ENCODE data around the gene SLIT1.
"Not testable (repeated sequence)": the region's sequence is repeated elsewhere in the genome, so short reads cannot be mapped to it uniquely, and the experiment has no call there.

Gene SLIT1

DNA sequence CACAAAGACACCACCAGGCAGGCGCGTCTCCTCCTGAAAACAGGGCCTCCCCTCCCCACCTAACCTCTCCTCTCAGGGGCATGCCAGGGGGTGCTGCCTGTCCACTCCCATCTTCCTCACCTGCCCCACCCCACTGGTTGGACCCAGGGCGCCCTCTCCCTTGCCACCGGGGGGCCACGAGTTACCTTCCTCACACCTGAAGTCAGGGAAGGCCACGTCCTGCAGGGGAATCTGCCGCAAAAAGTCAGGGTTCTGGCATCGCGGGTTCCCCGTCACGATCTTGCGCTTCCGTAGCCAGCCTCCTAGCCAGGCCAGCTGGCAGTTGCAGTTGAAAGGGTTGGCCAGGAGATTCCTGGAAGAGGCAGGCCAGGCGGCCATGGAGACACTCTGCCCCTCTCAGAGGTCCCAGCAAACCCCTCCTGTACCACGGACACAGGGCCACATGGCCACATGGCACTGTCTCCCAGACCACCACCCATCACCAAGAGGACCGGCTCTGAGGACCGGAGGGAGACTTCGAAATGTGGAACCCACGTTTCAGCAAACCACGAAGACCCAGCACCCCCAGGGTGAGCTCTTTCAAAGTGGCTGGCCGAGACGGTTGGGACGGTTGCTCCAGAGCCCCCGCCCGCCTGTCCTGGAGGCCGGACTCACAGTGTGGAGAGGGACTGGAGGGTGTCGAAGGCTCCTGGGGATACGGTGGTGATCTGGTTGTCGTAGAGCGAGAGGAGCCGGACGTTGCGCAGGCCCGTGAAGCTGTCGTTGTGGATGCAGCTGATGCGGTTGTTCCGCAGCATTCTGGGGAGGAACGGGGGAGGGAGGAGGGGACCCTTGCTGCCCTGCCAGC is 142.8 kb downstream of the SLIT1 start:
- no peaks in the 10 kb centered on the region for H3K36me3 ChIP-seq (ENCODE audit: control insufficient read depth, low read depth, low read length)
- no peak overlapping the region for H3K9ac ChIP-seq (ENCODE audit: low read length)
- H3K27me3 ChIP-seq (ENCODE audit: control insufficient read depth, insufficient read depth, low read length) = no peaks in the 10 kb centered on the region
- H3K4me3 ChIP-seq (ENCODE audit: low read length) = no peak overlapping the region
- H3K9me3 ChIP-seq (ENCODE audit: control insufficient read depth, low read depth, low read length) = no peaks in the 10 kb centered on the region
- H3K4me1 ChIP-seq (ENCODE audit: control insufficient read depth, low read depth, low read length) = no peaks in the 10 kb centered on the region
- H3K27ac ChIP-seq (ENCODE audit: low read length) = no peak overlapping the region

GRCh38 chr10:97042081-97042480 is 143.7 kb downstream of the SLIT1 start:
- H3K4me3 ChIP-seq (ENCODE audit: low read length) = no peak overlapping the region
- no peaks in the 10 kb centered on the region for H3K4me1 ChIP-seq (ENCODE audit: control insufficient read depth, low read depth, low read length)
- H3K36me3 ChIP-seq (ENCODE audit: control insufficient read depth, low read depth, low read length) = no peaks in the 10 kb centered on the region
- no peak overlapping the region for H3K9ac ChIP-seq (ENCODE audit: low read length)
- no peaks in the 10 kb centered on the region for H3K27me3 ChIP-seq (ENCODE audit: control insufficient read depth, insufficient read depth, low read length)
- H3K27ac ChIP-seq (ENCODE audit: low read length) = no peak overlapping the region
- no peaks in the 10 kb centered on the region for H3K9me3 ChIP-seq (ENCODE audit: control insufficient read depth, low read depth, low read length)

DNA sequence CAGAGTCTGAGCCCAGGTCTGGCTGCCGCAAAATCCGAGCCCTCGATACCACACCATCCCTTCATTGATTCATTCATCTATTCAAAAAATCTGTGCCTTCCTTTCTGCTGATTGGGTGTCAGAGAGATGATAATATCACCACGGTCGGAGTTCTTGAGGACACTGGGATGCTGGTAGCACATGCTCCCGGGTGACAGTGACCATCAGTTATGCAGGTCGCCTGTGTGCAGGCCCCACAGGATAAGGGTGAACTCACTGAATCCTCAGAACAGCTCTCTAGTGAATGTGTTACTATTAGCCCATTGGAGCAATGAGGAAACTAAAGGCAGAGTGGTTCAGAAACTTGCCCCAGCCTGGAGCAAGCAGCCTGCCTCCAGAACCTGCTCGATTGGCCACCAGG is 145.1 kb downstream of the SLIT1 start:
- no peaks in the 10 kb centered on the region for H3K9me3 ChIP-seq (ENCODE audit: control insufficient read depth, low read depth, low read length)
- H3K27ac ChIP-seq (ENCODE audit: low read length) = no peak overlapping the region
- H3K4me1 ChIP-seq (ENCODE audit: control insufficient read depth, low read depth, low read length) = no peaks in the 10 kb centered on the region
- H3K9ac ChIP-seq (ENCODE audit: low read length) = no peak overlapping the region
- no peaks in the 10 kb centered on the region for H3K27me3 ChIP-seq (ENCODE audit: control insufficient read depth, insufficient read depth, low read length)
- H3K36me3 ChIP-seq (ENCODE audit: control insufficient read depth, low read depth, low read length) = no peaks in the 10 kb centered on the region
- no peak overlapping the region for H3K4me3 ChIP-seq (ENCODE audit: low read length)

DNA sequence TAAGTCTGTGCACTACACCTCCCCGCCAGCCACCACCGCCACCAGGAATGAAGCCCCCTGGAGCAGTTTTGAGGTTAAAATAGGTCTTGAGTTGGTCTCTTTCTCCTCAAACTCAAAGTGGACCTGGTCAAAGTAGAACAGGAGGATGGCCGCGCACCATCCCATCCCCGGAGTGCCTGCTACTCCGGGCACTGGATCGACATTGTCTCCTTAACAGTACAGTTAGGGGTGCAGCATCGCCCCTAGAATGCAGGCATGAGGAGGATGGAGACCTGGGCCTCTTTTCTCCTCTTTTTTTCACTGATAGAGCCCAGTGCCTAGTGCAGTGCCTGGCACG is 145.5 kb downstream of the SLIT1 start:
- Histone ChIP-seq H3K36me3 (ENCODE audit: control insufficient read depth, low read depth, low read length) (no peaks in the 10 kb centered on the region), H3K9me3 (ENCODE audit: control insufficient read depth, low read depth, low read length) (no peaks in the 10 kb centered on the region), H3K27me3 (ENCODE audit: control insufficient read depth, insufficient read depth, low read length) (no peaks in the 10 kb centered on the region), H3K4me1 (ENCODE audit: control insufficient read depth, low read depth, low read length) (no peaks in the 10 kb centered on the region), H3K9ac (ENCODE audit: low read length) (no peak overlapping the region), H3K27ac (ENCODE audit: low read length) (no peak overlapping the region), H3K4me3 (ENCODE audit: low read length) (no peak overlapping the region)

GRCh38 chr10:97039538-97040247 is 146.1 kb downstream of the SLIT1 start:
- no peaks in the 10 kb centered on the region for H3K9me3 ChIP-seq (ENCODE audit: control insufficient read depth, low read depth, low read length)
- H3K27me3 ChIP-seq (ENCODE audit: control insufficient read depth, insufficient read depth, low read length) = no peaks in the 10 kb centered on the region
- no peak overlapping the region for H3K9ac ChIP-seq (ENCODE audit: low read length)
- H3K36me3 ChIP-seq (ENCODE audit: control insufficient read depth, low read depth, low read length) = no peaks in the 10 kb centered on the region
- H3K27ac ChIP-seq (ENCODE audit: low read length) = no peak overlapping the region
- H3K4me3 ChIP-seq (ENCODE audit: low read length) = no peak overlapping the region
- no peaks in the 10 kb centered on the region for H3K4me1 ChIP-seq (ENCODE audit: control insufficient read depth, low read depth, low read length)

GRCh38 chr10:97038688-97039087 is 147.1 kb downstream of the SLIT1 start:
- Histone ChIP-seq H3K36me3 (ENCODE audit: control insufficient read depth, low read depth, low read length) (no peaks in the 10 kb centered on the region), H3K27ac (ENCODE audit: low read length) (no peak overlapping the region)

DNA sequence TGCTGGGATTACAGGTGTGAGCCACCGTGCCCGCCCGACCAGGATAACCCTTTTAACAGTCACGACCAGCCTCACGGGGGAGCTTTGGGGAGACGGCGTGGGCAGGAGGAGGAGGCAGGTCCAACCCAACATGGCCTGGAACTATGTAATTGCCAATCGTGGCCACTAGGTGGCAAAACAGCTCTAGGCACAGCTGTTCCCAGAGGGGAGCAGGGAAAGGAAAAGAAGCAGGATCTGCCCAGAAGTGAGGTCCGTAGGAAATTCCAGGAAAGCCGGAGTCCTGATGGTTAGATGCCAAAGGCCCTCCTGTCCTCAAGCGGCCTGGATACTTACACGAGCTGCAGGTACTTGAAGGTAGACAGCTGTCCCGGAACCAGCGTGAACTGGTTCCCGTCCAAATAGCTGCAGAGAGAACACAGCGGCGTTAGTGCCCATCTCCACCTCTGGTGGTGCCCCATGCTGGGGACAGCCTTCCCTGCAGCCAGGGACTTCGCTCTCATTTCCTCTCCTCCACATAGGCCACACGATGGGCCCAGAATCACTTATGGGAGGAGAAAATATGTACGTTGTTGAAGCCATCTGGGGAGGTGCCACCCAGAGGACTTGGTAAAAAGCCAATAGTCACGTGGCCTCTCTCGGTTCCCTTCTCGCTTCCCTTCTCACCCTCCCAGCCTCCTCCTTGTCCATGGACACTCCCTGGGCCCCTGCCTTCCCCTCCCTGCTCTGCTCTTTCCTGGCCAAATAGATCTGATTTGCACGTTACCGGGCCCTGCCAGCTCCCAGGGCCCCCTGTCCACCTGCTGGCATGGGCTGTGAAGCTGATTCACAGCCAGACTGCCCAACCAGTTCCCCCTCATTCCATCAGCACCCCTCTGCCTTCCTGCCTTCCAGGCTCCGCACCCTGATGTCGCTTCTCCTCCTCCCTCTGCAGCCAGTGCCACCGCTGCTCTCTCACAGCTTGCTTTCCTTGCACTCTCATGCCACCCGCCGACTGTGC is 148.1 kb downstream of the SLIT1 start:
- H3K9ac ChIP-seq (ENCODE audit: low read length) = no peak overlapping the region
- peaks cover 6% of the 10 kb centered on the region for H3K4me1 ChIP-seq (ENCODE audit: control insufficient read depth, low read depth, low read length)
- H3K4me3 ChIP-seq (ENCODE audit: low read length) = peak overlapping the region; percentile 40

More at GRCh38 chr10:97038688-97039087, 147.1 kb downstream of the SLIT1 start:
- H3K9ac ChIP-seq (ENCODE audit: low read length) = no peak overlapping the region
- H3K9me3 ChIP-seq (ENCODE audit: control insufficient read depth, low read depth, low read length) = no peaks in the 10 kb centered on the region
- H3K4me1 ChIP-seq (ENCODE audit: control insufficient read depth, low read depth, low read length) = no peaks in the 10 kb centered on the region
- no peaks in the 10 kb centered on the region for H3K27me3 ChIP-seq (ENCODE audit: control insufficient read depth, insufficient read depth, low read length)
- no peak overlapping the region for H3K4me3 ChIP-seq (ENCODE audit: low read length)

DNA sequence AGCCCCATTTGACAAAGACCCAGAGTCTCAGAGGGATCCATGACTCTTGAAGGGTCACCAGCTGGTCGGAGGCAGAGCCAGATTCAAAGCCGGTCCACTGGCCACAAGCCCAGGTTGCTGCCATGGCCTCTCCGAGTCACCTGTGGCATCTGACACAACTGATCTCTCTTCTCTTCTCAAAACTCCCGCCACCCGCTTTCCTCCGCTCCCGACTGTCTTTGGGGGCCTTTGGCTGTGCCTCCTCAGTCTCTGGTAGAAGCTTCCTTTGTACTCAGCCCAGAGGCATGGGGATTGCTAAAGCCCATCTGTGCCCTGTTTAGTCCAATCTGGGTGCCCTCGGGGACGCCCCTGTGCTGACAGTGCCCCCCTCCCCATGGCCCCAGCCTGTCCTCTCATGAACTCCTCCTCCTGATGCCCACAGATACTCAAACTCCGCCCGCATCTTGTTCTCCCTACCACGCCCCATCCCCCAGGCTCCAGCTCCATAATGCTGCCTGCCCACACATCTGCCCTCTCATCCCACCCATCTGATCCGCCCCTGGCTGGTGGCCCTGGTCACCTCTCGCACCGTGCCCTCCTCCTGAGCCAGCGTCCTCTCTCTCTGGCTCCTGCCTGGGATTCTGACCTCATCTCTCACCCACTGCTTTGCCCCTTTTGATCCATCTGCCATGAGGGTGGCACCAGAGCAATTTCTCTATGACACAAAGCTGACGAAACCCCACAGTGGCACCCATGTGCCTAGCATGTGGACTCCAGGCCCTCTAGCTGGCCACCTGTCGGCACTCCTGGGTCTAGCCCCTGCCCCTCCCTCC is 150.6 kb downstream of the SLIT1 start:
- Histone ChIP-seq H3K27me3 (ENCODE audit: control insufficient read depth, insufficient read depth, low read length) (no peaks in the 10 kb centered on the region), H3K27ac (ENCODE audit: low read length) (no peak overlapping the region), H3K4me3 (ENCODE audit: low read length) (no peak overlapping the region), H3K36me3 (ENCODE audit: control insufficient read depth, low read depth, low read length) (no peaks in the 10 kb centered on the region), H3K4me1 (ENCODE audit: control insufficient read depth, low read depth, low read length) (peaks cover 16% of the 10 kb centered on the region), H3K9me3 (ENCODE audit: control insufficient read depth, low read depth, low read length) (no peaks in the 10 kb centered on the region), H3K9ac (ENCODE audit: low read length) (no peak overlapping the region)

More for the DNA sequence above, 148.1 kb downstream of the SLIT1 start:
- Histone ChIP-seq H3K27ac (ENCODE audit: low read length) (no peak overlapping the region), H3K27me3 (ENCODE audit: control insufficient read depth, insufficient read depth, low read length) (no peaks in the 10 kb centered on the region), H3K36me3 (ENCODE audit: control insufficient read depth, low read depth, low read length) (no peaks in the 10 kb centered on the region), H3K9me3 (ENCODE audit: control insufficient read depth, low read depth, low read length) (no peaks in the 10 kb centered on the region)

GRCh38 chr10:97034301-97034700 is 151.5 kb downstream of the SLIT1 start:
- H3K27me3 ChIP-seq (ENCODE audit: control insufficient read depth, insufficient read depth, low read length) = no peaks in the 10 kb centered on the region
- no peak overlapping the region for H3K27ac ChIP-seq (ENCODE audit: low read length)
- H3K4me3 ChIP-seq (ENCODE audit: low read length) = no peak overlapping the region
- peaks cover 16% of the 10 kb centered on the region for H3K4me1 ChIP-seq (ENCODE audit: control insufficient read depth, low read depth, low read length)
- H3K36me3 ChIP-seq (ENCODE audit: control insufficient read depth, low read depth, low read length) = no peaks in the 10 kb centered on the region
- H3K9me3 ChIP-seq (ENCODE audit: control insufficient read depth, low read depth, low read length) = no peaks in the 10 kb centered on the region
- no peak overlapping the region for H3K9ac ChIP-seq (ENCODE audit: low read length)

DNA sequence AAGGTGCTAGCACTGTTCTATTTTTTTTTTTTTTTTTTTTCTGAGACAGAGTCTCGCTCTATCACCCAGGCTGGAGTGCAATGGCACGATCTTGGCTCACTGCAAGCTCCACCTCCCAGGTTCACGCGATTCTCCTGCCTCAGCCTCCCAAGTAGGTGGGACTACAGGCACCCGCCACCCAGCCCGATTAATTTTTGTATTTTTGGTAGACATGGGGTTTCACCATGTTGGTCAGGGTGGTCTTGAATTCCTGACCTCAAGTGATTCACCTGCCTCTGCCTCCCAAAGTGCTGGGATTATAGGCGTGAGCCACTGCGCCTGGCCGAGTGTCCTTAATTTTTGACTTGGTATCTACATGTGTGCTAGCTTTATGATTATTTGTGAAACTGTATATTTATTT is 151.9 kb downstream of the SLIT1 start:
- peaks cover 16% of the 10 kb centered on the region for H3K4me1 ChIP-seq (ENCODE audit: control insufficient read depth, low read depth, low read length)
- not testable (repeated sequence) for H3K36me3 ChIP-seq (ENCODE audit: control insufficient read depth, low read depth, low read length); H3K27ac ChIP-seq (ENCODE audit: low read length); H3K9ac ChIP-seq (ENCODE audit: low read length); H3K27me3 ChIP-seq (ENCODE audit: control insufficient read depth, insufficient read depth, low read length); H3K9me3 ChIP-seq (ENCODE audit: control insufficient read depth, low read depth, low read length); H3K4me3 ChIP-seq (ENCODE audit: low read length)

All from iPS-18a (cell line).